HepG2 (cell line): ENCODE data around the gene ARRDC1. TPM values are rescaled to one million over a fixed set of nuclear protein-coding genes. Genes with fewer than 3 reads are reported as not detected.

Experiments
- ATF2 ChIP-seq: sonication (generic); formaldehyde crosslinking; IDR thresholded peaks from 2 replicates; pipeline ENCODE4 v1.4.0; 2020; ENCODE audit warnings: missing genetic modification reagents
- ATF6 ChIP-seq: sonication (generic); formaldehyde crosslinking; conservative IDR thresholded peaks from 2 replicates; pipeline ENCODE4 v1.4.0; 2020; ENCODE audit warnings: missing genetic modification reagents
- ATM ChIP-seq: fragments of 450-650 bp; IDR thresholded peaks from 2 replicates; pipeline ENCODE4 v1.7.1; 2017; ENCODE audit warnings: mild to moderate bottlenecking, borderline replicate concordance
- DMTF1 ChIP-seq: sonication (generic); formaldehyde crosslinking; IDR thresholded peaks from 2 replicates; pipeline ENCODE4 v1.4.0; 2020; ENCODE audit warnings: mild to moderate bottlenecking, missing genetic modification reagents
- HBP1 ChIP-seq: IDR thresholded peaks from 2 replicates; pipeline ENCODE4 v1.6.1; 2016; ENCODE audit warnings: low read depth, control low read depth
- HMG20A ChIP-seq: IDR thresholded peaks from 2 replicates; pipeline ENCODE4 v1.6.1; 2016; ENCODE audit warnings: borderline replicate concordance
- HOXA3 ChIP-seq: sonication (generic); formaldehyde crosslinking; IDR thresholded peaks from 2 replicates; pipeline ENCODE4 v1.5.0; 2020; ENCODE audit warnings: missing genetic modification reagents
- NFATC3 ChIP-seq: sonication (generic); formaldehyde crosslinking; IDR thresholded peaks from 2 replicates; pipeline ENCODE4 v1.5.1; 2020; ENCODE audit warnings: mild to moderate bottlenecking, missing genetic modification reagents
- NRL ChIP-seq: sonication (generic); formaldehyde crosslinking; IDR thresholded peaks from 2 replicates; pipeline ENCODE4 v1.5.0; 2020; ENCODE audit warnings: missing genetic modification reagents, mild to moderate bottlenecking, moderate library complexity, borderline replicate concordance
- TOPORS ChIP-seq: sonication (generic); formaldehyde crosslinking; IDR thresholded peaks from 2 replicates; pipeline ENCODE4 v1.8.0; 2023; ENCODE audit warnings: mild to moderate bottlenecking, missing genetic modification reagents
- ZMAT5 ChIP-seq: sonication (generic); formaldehyde crosslinking; IDR thresholded peaks from 2 replicates; pipeline ENCODE4 v1.5.0; 2020; ENCODE audit warnings: mild to moderate bottlenecking, low read depth, missing genetic modification reagents, borderline replicate concordance
- ZMYM4 ChIP-seq: sonication (generic); formaldehyde crosslinking; IDR thresholded peaks from 2 replicates; pipeline ENCODE4 v1.8.1; 2023; ENCODE audit warnings: mild to moderate bottlenecking, missing genetic modification reagents
- ZNF225 ChIP-seq: sonication (generic); formaldehyde crosslinking; IDR thresholded peaks from 2 replicates; pipeline ENCODE4 v1.4.0; 2020; ENCODE audit warnings: mild to moderate bottlenecking, missing genetic modification reagents
- ZNF432 ChIP-seq: sonication (generic); formaldehyde crosslinking; IDR thresholded peaks from 2 replicates; pipeline ENCODE4 v1.5.0; 2020; ENCODE audit warnings: missing genetic modification reagents, mild to moderate bottlenecking, borderline replicate concordance
- ZNF781 ChIP-seq: sonication (generic); formaldehyde crosslinking; IDR thresholded peaks from 2 replicates; pipeline ENCODE4 v1.5.1; 2020; ENCODE audit warnings: borderline replicate concordance, mild to moderate bottlenecking, missing genetic modification reagents; ENCODE audit errors: not compliant biosample characterization
- ZSCAN9 ChIP-seq: IDR thresholded peaks from 2 replicates; pipeline ENCODE4 v1.6.1; 2016; ENCODE audit warnings: borderline replicate concordance
- polyA plus RNA-seq, 8 experiments: library from polyadenylated mRNA; depleted of rRNA in 3 of 8; stranded (reverse) in 7 of 8; unstranded in 1 of 8; fragments of >200 nt; fragmentation: Illumina TruSeq in 4 of 8; extraction: Trizol in 4 of 8; gene quantifications; 2 replicates each; pipeline versions ENCODE4 v1.2.1 to v1.2.3, GENCODE V29; 2011 to 2016; ENCODE audit warnings: low read depth in 4 of 8, missing spikeins in 1 of 8, mixed read lengths in 1 of 8; ENCODE audit not compliant: insufficient read depth in 1 of 8
- total RNA-seq, 5 experiments: library from RNA; depleted of rRNA; stranded (reverse); fragments of >200 nt; fragmentation: Illumina TruSeq; extraction: Trizol; gene quantifications; 2 replicates each; pipeline ENCODE4 v1.2.3, GENCODE V29; 2016; ENCODE audit warnings: low read depth in 1 of 5
- TF ChIP-seq, protein P1 (sequence below): sonication (generic); formaldehyde crosslinking; conservative IDR thresholded peaks from 2 replicates; pipeline ENCODE4 v1.4.0; 2020; ENCODE audit warnings: mild to moderate bottlenecking, missing genetic modification reagents, moderate library complexity

Gene ARRDC1
- total and polyA plus RNA-seq, 2 of the 13 experiments (the other 11 are each of a cell fraction or from before 2014, with no cell fraction given): 21.7 to 44.4 TPM

DNA sequence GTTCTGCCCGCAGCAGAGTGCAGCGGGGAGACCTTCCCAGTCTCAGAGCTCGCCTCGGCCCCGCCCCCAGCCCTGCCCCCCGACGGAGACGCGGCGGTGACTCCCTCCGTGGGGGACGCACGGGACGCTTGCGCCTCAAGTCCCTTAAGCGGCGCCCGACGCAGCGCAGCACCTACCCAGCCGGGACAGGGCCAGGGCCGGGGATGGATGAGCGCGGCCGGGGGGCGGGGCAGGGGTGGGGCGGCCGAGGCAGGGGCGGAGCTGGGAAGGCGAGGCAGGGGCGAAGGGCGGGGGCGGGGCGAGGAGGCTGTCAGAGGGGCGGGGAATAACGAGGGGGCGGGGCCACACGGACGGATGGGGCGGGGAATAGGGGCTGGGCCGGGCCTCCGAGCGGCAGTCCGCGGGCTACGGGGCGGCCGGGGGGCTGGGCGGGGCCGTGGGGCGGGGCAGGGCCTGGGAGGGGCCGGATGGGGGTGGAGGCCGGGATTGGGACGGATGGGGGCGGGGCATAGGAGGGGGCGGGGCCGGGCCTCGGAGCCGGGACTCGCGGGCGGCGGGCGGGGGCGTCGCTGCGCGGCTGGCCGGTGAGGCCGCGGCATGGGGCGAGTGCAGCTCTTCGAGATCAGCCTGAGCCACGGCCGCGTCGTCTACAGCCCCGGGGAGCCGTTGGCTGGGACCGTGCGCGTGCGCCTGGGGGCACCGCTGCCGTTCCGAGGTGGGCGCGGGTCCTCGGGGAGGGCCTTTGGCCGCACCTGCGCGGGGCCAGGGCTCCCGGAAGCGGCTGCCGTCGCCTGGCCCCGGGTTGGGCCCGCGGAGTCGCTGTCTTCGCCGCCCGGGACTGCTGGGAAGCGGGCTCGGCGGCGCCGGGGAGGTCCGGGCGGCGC lies at the start of gene ARRDC1 (continued):
- TF ChIP-seq HBP1 (CRISPR knock-in tag): no peak
- no peak for TF ChIP-seq HMG20A (CRISPR knock-in tag)
- no peak for TF ChIP-seq ZMYM4 (CRISPR knock-in tag)
- no peak for TF ChIP-seq ZMAT5 (CRISPR knock-in tag)
- TF ChIP-seq ATF6 (CRISPR knock-in tag): no peak
- TF ChIP-seq ATM: no peak
- no peak for TF ChIP-seq ZNF225 (CRISPR knock-in tag)
- TF ChIP-seq DMTF1 (CRISPR knock-in tag): no peak
- TF ChIP-seq, protein P1, sequence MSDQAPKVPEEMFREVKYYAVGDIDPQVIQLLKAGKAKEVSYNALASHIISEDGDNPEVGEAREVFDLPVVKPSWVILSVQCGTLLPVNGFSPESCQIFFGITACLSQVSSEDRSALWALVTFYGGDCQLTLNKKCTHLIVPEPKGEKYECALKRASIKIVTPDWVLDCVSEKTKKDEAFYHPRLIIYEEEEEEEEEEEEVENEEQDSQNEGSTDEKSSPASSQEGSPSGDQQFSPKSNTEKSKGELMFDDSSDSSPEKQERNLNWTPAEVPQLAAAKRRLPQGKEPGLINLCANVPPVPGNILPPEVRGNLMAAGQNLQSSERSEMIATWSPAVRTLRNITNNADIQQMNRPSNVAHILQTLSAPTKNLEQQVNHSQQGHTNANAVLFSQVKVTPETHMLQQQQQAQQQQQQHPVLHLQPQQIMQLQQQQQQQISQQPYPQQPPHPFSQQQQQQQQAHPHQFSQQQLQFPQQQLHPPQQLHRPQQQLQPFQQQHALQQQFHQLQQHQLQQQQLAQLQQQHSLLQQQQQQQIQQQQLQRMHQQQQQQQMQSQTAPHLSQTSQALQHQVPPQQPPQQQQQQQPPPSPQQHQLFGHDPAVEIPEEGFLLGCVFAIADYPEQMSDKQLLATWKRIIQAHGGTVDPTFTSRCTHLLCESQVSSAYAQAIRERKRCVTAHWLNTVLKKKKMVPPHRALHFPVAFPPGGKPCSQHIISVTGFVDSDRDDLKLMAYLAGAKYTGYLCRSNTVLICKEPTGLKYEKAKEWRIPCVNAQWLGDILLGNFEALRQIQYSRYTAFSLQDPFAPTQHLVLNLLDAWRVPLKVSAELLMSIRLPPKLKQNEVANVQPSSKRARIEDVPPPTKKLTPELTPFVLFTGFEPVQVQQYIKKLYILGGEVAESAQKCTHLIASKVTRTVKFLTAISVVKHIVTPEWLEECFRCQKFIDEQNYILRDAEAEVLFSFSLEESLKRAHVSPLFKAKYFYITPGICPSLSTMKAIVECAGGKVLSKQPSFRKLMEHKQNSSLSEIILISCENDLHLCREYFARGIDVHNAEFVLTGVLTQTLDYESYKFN (CRISPR knock-in tag): no peak
- TF ChIP-seq NFATC3 (CRISPR knock-in tag): no peak
- peak; percentile 37 for TF ChIP-seq HOXA3 (CRISPR knock-in tag)
- TF ChIP-seq ZSCAN9 (CRISPR knock-in tag): no peak
- no peak for TF ChIP-seq ATF2 (CRISPR knock-in tag)
- TF ChIP-seq ZNF781 (CRISPR knock-in tag): no peak
- TF ChIP-seq TOPORS: no peak
- TF ChIP-seq NRL: no peak
- no peak for TF ChIP-seq ZNF432
